Esophagus squamous epithelium (tissue), 4 donors: ENCODE measurements around the gene RAB9A.

ENCODE experiments used
- CTCF ChIP-seq, 6 experiments: fragments of 450-650 bp in 4 of 6; fragments of 200-600 bp in 2 of 6; sonication (generic) in 2 of 6; IDR thresholded peaks; one replicate each; pipeline ENCODE4 v1.5.1; 2016 to 2019; ENCODE audit warnings: antibody characterized with exemption in 6 of 6, mild to moderate bottlenecking in 4 of 6, moderate library complexity in 4 of 6
- POLR2A ChIP-seq, 4 donors: fragments of 450-650 bp; IDR thresholded peaks; one replicate each; pipeline ENCODE4 v1.6.1; 2017; ENCODE audit warnings: antibody characterized with exemption in 4 of 4, mild to moderate bottlenecking in 4 of 4, moderate library complexity in 3 of 4

- TF ChIP-seq CTCF (IDR thresholded peaks at IDR 0.05) (peak in 1 of 6 experiments; percentile 9), POLR2A (IDR thresholded peaks at IDR 0.05) (no peak)
Observed at GRCh38 chrX:13669246-13669737, 19.6 kb upstream of the RAB9A start.
